HL-60 (cell line): ENCODE data around the gene AGPAT4.

ENCODE experiments used
- DNase-seq, 2 experiments: peaks; one replicate each; pipeline ENCODE4 v3.0.0-alpha.2; 2010 to 2020; ENCODE audit warnings: low read depth in 1 of 2, low spot score in 1 of 2
- H3K27ac ChIP-seq: fragments of 250-450 bp; sonication (Bioruptor Pico); replicated peaks from 2 replicates; pipeline ENCODE4 v1.5.1; 2020; ENCODE audit warnings: mild to moderate bottlenecking, moderate library complexity
- H3K27me3 ChIP-seq: fragments of 250-450 bp; sonication (Bioruptor Pico); 2 replicates; pipeline ENCODE4 v1.5.1; 2021; ENCODE audit warnings: mild to moderate bottlenecking, moderate library complexity; ENCODE audit not compliant: insufficient read depth, poor library complexity, severe bottlenecking
- H3K4me3 ChIP-seq: replicated peaks from 2 replicates; pipeline ENCODE4 v1.5.1; 2011; ENCODE audit warnings: mild to moderate bottlenecking, control low read depth, low read length; ENCODE audit not compliant: insufficient read depth
- CTCF ChIP-seq: IDR thresholded peaks from one replicate; pipeline ENCODE4 v1.5.1; 2011; ENCODE audit warnings: low read length, control low read depth, inconsistent platforms; ENCODE audit not compliant: insufficient read depth
- GABPA ChIP-seq: IDR thresholded peaks from 2 replicates; pipeline ENCODE4 v1.6.1; 2012; ENCODE audit warnings: low read depth
- POLR2AphosphoS5 ChIP-seq: IDR thresholded peaks from 2 replicates; pipeline ENCODE4 v1.6.1; 2012; ENCODE audit warnings: low read depth
- SPI1 ChIP-seq: IDR thresholded peaks from 2 replicates; pipeline ENCODE4 v1.6.1; 2012; ENCODE audit warnings: low read depth, mild to moderate bottlenecking, borderline replicate concordance
- TF ChIP-seq, protein P1 (sequence below): IDR thresholded peaks from 2 replicates; pipeline ENCODE4 v1.6.1; 2012; ENCODE audit warnings: low read depth; ENCODE audit not compliant: insufficient replicate concordance

The AGPAT4 gene

GRCh38 chr6:161151059-161151645 lies 122.7 kb downstream of the AGPAT4 start:
- DNase-seq = no peak
- Histone ChIP-seq H3K27ac (no peak overlapping the region), H3K4me3 (no peak overlapping the region), H3K27me3 (no peaks in the 10 kb centered on the region)
- TF ChIP-seq, protein P1, sequence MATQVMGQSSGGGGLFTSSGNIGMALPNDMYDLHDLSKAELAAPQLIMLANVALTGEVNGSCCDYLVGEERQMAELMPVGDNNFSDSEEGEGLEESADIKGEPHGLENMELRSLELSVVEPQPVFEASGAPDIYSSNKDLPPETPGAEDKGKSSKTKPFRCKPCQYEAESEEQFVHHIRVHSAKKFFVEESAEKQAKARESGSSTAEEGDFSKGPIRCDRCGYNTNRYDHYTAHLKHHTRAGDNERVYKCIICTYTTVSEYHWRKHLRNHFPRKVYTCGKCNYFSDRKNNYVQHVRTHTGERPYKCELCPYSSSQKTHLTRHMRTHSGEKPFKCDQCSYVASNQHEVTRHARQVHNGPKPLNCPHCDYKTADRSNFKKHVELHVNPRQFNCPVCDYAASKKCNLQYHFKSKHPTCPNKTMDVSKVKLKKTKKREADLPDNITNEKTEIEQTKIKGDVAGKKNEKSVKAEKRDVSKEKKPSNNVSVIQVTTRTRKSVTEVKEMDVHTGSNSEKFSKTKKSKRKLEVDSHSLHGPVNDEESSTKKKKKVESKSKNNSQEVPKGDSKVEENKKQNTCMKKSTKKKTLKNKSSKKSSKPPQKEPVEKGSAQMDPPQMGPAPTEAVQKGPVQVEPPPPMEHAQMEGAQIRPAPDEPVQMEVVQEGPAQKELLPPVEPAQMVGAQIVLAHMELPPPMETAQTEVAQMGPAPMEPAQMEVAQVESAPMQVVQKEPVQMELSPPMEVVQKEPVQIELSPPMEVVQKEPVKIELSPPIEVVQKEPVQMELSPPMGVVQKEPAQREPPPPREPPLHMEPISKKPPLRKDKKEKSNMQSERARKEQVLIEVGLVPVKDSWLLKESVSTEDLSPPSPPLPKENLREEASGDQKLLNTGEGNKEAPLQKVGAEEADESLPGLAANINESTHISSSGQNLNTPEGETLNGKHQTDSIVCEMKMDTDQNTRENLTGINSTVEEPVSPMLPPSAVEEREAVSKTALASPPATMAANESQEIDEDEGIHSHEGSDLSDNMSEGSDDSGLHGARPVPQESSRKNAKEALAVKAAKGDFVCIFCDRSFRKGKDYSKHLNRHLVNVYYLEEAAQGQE = no peak
- TF ChIP-seq POLR2AphosphoS5 = no peak
- no peak for TF ChIP-seq SPI1
- no peak for TF ChIP-seq CTCF
- no peak for TF ChIP-seq GABPA

GRCh38 chr6:161150566-161150965 lies 123.3 kb downstream of the AGPAT4 start:
- TF ChIP-seq SPI1 (no peak), GABPA (no peak), POLR2AphosphoS5 (no peak), CTCF (no peak)
- TF ChIP-seq, protein P1 = no peak
- DNase-seq = no peak
- Histone ChIP-seq H3K4me3 (no peak overlapping the region), H3K27ac (no peak overlapping the region), H3K27me3 (no peaks in the 10 kb centered on the region)

DNA sequence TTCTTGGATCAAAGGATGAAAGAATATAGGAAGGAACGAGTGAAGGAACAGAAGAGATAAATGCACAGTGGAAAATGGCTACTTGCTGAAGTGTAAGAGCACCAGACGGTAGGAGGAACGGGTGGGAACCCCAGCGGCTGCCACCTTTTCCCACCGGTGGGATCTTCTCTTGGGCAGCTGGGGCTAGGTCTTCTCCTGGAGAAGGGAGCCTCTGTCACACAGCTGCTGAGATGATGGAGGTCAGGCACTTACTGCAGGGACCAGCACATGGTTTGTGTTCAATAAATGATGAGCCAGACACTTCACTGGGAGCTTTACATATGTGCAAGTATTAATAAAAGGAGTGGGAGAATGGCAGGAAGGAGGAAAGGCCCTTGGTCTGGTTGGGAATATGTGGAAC lies 123.7 kb downstream of the AGPAT4 start:
- H3K4me3 ChIP-seq = no peak overlapping the region
- no peak for TF ChIP-seq CTCF
- TF ChIP-seq, protein P1 = no peak
- TF ChIP-seq GABPA = no peak
- no peak for TF ChIP-seq SPI1
- no peak for TF ChIP-seq POLR2AphosphoS5
- H3K27me3 ChIP-seq = no peaks in the 10 kb centered on the region
- no peak for DNase-seq
- no peak overlapping the region for H3K27ac ChIP-seq
